Measurements from ENCODE around the gene RNF121.

Gene RNF121

DNA sequence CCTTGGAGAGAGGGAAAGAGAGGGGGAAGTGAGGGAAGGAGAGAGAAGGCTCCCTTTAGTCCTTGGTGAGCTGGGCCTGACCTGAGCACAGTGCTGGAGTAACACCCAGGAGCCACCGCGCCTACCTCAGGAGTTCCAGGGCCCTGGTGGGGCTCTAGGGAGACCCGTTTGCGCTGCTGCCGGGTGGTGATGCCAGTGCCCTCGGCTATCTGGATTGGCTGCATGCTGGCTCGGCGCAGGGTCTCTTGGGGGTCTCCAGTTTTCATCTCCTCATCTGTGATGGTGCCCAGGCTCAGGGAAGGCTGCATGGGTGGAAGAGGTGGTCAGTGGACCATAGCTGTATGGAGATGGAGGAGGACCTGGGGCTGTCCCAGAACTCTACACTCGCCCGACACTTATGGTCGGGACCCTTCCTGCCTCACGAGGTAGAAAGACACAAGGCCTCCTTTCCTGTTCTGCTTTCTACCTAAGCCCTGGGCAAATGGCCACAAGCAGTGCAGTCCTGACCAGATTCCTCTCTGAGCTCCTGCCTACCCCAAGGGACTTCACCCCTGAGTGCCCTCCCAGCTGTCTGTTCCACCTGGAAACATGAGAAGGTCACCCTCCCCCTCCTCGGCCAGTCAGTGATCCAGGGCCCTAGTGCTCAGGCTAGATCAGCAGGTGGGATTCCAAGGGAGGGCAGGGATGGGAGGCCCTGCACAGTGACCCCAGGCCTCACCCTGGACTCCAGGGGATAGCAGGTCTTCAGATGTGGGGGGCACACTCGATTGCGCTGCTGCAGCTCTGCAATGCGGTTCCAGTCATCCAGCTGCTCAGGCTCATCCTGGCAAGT lies 75.9 kb downstream of the RNF121 start:
- in situ Hi-C loops (cut with MboI; ENCODE audit: low sequenced_read_pairs), result no loop called here

DNA sequence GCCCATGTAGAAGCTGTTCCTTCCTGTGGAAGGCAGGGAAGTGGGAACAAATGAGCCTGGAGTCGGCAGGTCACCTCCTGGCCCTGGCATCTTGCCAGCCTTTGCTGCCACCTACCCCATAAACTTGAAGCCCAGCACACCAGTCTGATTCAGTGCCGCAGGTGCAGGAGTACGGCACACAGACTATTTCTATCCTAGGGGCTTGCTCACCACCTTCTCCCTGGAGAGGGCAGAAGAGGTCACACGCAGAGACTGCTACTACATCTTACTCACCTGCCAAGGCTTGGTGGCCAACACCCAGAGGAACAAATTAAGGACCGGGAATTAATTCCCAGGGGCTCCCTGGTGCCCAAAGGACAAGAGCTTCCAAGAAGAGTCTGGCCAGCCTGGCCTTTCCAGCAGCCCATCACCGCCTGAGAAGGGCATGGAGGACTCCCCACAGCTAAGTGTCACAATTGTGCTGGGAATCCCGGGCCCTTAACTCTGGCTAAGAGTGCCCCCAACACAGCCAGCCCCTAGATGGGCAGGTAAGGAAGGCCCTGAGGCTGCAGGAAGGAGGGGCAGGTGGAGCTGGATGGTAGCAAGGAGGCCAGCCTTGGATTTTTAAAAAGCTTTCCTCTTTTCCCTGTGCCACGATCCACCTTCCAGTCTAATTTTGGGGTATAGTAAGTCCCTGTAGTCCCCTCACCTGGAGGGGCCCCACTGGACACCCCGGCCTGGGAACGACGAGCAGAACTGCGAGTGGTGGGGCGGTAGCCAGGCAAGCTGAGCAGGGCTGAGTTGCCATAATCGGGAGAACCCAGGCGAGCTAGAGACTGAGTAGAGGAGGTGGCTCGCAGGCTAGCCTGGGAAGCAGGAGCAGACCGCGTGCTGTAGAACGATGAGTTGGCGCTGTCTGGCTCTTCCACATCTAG lies 76.8 kb downstream of the RNF121 start:
- in situ Hi-C loops (cut with MboI; ENCODE audit: low sequenced_read_pairs), result no loop called here

DNA sequence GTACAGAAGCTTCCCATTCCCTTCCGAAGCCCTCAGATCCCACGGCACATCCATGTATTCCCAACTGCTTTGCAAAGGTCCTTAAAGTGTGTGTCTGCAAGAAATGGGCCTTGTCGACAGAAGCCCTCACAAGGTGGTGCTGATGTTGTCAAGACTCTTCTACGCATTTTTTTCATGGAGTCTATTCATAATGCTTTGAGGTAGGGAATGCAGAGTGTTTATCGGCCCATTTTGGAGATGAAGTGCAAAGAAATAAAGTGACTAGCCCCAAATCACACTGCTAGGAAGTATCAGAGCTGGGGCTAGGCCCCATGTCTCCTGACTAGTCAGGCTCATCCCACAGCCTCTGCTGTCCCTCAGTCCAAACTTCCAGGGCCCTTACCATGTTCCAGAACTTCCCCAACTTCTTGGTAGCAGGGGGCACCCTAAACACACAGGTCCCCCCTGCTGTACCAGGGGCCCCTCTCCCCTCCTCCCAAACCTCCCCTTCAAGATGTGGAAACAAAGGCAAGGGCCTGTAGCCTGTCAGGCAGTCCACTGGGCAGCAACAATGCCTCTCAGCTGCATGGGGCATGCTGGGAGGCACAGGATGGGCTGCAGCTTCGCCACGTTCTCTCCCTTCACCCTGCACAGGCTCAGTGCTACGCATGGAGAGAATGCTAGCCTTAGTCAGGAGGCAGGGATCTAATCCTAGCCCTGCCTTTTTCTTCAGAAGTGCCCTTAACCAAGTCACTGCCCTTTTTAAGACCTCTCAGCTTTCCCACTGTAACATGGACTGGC lies 77.7 kb downstream of the RNF121 start:
- in situ Hi-C loops (cut with MboI; ENCODE audit: low sequenced_read_pairs), result no loop called here

DNA sequence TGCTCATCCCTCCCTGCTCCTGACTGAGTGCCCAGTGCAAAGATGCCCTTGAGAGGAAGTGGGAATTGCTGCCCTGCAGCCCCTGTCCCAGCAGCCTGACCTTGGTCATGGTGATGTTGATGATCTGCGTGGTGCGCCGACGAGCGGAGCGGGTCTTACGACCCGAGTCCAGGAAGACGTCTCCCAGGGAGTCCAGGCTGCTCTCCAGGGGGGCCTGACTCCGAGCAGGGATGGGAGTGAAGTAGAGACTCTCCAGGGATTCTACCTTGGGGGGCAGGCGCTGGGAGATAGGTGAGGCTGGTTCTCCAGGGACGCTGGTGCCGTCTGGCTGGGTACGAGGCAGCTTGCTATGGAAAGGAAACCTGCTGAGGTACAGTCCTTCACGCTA lies 78.2 kb downstream of the RNF121 start:
- in situ Hi-C loops (cut with MboI; ENCODE audit: low sequenced_read_pairs), result no loop called here

DNA sequence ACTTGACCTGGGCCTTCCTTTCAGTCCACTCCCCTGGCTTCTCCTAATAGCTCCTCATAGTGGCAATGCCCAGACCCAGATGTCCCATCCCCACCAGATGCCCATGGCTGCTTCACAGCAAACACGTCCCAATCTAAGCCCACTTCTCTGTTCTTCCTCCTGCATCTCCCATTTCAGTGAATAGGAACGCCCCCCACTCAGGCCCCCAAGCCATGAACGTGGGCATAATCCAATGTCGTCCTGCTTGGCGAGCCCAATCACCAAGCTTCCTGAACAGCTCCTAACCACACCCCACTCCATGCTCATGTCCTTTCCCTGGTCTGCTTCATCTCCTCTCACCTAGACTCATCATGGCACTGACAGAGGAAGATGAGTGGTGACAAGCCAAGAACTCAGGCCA lies 78.7 kb downstream of the RNF121 start:
- in situ Hi-C loops (cut with MboI; ENCODE audit: low sequenced_read_pairs), result no loop called here

- in situ Hi-C loops (cut with MboI; ENCODE audit: low sequenced_read_pairs), result no loop called here
These were observed 79.9 kb downstream of the RNF121 start for GRCh38 chr11:72008728-72009127.

GRCh38 chr11:72009156-72009555 lies 80.3 kb downstream of the RNF121 start:
- in situ Hi-C loops (cut with MboI; ENCODE audit: low sequenced_read_pairs), result no loop called here

- in situ Hi-C loops (cut with MboI; ENCODE audit: low sequenced_read_pairs), result no loop called here
These were observed 81.8 kb downstream of the RNF121 start for GRCh38 chr11:72010529-72011233.

- in situ Hi-C loops (cut with MboI; ENCODE audit: low sequenced_read_pairs), result no loop called here
These were observed 83.3 kb downstream of the RNF121 start for GRCh38 chr11:72012091-72012630.

GRCh38 chr11:72012897-72013721 lies 84.3 kb downstream of the RNF121 start:
- in situ Hi-C loops (cut with MboI; ENCODE audit: low sequenced_read_pairs), result no loop called here

DNA sequence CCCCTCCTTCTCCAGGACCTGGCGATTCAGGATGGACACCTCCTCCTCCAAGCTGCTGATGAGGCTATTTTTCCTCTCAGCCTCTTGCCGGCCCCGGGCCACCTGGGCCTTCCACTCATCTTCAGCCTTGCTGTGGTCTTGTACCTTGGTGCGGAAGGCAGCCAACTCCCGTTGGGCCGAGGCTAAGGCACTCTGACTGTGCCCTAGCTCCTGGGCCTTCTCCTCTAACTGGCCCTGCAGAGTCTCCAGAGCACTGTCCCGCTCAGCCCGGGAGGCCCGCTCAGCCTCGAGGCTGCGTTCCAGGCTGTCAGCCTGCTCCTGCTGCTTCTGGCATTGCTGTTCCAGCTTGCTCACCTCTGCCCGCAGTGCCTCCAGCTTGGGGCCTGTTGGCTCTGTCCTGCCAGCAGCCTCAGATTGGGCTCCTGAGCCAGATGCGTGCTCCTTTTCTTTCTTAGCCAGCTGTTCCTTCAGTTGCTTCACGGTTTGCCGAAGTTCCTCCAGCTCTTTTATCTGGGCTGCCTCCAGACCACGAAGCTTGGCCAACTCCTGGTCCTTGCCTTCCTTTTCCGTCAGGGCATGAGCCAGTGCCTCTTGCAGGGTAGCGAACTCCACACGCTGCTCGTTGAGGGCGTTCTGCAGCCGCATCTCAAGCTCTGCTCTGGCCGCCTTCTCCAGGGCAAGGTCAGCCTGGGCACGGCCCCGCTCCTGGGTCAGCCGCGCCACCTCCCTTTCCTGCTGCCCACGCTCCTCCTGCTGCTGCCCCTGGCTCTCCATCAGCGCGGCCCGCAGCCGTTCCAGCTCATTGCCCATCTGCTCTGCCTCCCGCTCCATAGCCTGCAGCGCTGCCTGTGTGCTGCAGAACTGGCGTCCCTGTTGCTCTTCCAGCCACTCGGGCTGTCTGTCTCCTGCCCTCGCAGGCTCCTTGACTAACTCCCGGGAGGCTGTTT lies 85.2 kb downstream of the RNF121 start:
- in situ Hi-C loops (cut with MboI; ENCODE audit: low sequenced_read_pairs), result no loop called here

- in situ Hi-C loops (cut with MboI; ENCODE audit: low sequenced_read_pairs), result no loop called here
These were observed 86.0 kb downstream of the RNF121 start for GRCh38 chr11:72014761-72015320.

DNA sequence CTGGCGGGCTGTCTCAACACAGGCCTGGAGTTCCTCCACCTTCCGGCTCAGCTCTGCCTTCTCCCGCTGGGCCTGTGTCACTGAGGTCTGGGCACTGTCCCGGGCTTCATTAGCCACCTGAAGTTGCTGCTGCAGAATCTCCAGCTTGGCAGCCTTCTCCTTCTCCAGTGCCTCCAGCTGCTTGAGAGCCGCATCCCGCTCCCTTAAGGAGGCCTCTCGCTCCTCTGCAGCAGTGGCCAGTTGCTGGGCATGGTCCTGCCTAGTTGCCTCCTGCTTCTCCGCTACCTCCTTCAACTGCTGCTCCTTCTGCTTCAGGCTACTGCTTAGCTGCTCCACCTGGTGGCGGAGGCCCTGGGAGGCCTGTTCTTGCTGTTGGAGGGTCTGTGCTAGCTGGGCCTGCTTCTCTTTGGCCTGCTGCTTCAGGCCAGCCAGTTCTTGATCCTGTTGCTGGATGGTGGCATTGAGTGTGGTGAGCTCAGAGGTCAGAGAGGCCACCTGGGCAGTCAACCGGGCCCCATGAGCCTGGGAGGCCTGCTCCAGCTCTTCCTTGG lies 86.7 kb downstream of the RNF121 start:
- in situ Hi-C loops (cut with MboI; ENCODE audit: low sequenced_read_pairs), result no loop called here

DNA sequence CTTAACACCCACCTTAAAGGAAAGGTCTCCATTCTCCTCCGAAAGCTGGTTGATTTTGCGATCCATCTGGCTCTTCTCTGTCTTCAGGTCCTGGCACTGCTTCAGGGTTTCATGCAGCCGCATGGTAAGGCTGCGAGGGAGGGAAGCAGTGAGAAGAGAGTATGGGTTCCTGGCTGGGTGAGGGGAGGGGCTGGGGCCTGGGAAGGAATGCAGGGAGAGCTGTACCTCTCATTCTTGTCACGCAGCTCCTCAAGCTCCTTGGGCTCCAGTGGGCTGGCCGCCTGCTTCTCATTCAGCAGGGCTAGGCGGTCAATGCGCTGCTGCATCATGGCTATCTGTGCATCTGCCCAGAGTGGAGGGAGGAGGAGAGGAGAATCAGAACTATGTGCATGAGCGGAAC lies 89.3 kb downstream of the RNF121 start:
- in situ Hi-C loops (cut with MboI; ENCODE audit: low sequenced_read_pairs), result no loop called here

DNA sequence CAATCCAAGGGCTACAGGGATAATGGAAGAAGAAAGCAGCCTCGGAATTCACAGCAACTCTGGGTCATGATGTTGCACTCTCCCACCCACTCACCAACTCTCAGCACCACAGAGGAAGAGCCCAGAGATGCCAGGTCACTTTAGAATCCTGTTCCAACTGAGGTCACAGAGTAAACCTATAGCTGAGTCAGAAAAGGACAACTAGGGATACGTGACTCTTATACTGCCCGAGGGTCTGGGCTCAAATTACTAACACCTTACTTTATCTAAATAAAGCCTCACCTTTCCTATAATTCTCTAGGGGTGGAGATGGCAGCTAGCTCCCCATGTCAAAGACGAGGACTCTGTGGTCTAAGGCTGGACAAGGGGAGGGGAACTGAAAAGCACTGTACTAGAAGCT lies 94.5 kb downstream of the RNF121 start:
- in situ Hi-C loops (cut with MboI; ENCODE audit: low sequenced_read_pairs), result no loop called here

DNA sequence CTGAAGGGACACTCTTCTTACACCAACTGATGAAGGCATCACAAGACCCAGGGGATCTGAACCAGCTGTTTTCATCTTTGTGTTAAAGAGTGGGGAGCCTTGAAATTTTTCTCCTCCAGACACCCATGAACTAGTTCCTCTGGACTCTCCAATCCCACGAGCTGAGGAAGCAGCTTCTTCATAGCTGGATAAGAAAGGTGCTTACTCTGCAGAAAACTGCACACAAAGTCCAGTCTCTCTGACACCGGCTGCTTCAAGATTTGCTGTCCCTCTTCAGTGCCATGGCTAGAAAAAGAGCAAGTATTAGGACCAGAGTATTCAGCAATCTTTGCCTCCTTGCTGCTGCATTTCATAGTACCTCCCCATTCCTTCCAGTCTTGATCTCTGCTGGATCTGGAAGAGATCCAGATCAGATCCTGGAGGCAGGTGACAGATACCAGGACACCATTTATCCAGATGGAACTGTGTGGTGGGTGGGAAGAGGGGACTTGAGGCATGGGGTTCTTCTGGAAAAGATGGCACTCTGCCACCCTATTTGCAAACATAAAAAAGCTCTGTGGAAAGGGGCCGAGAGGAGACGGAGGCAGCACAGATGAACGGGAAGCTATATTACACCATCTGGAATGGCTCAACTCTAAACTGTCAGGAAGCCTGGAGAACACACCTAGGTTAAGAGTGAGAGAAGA lies 95.4 kb downstream of the RNF121 start:
- in situ Hi-C loops (cut with MboI; ENCODE audit: low sequenced_read_pairs), result no loop called here

- in situ Hi-C loops (cut with MboI; ENCODE audit: low sequenced_read_pairs), result loop anchor here (25.0 kb wide), 1 partner anchor 411 kb away; the partner anchor contains the start of gene CLPB
These were observed 97.2 kb downstream of the RNF121 start for GRCh38 chr11:72026090-72026489.
